IMR-90 (cell line): ENCODE measurements around the gene ADAM12. TPM values are rescaled to one million over a fixed set of nuclear protein-coding genes. Genes with fewer than 3 reads are reported as not detected.

ENCODE experiments used
- ATAC-seq: fragments of 200-7000 bp; cut with Tn5 transposase; 2 replicates; pipeline ENCODE4 v1.9.1; 2020; ENCODE audit warnings: low read depth, mild to moderate bottlenecking, moderate library complexity
- BruUV-seq: library from RNA; stranded (reverse); fragments of 400-500 nt; replicated peaks from 2 replicates; lab custom pipeline; 2021; lab: Mats Ljungman, UMichigan
- CTCF ChIA-PET: fragments of 300-600 bp; formaldehyde crosslinking; extraction: SDS; loops from one replicate; lab custom pipeline; 2021; ENCODE audit warnings: antibody characterized with exemption; lab: Yijun Ruan, JAX
- POLR2A ChIA-PET: fragments of 300-600 bp; sonication (Branson Sonifier 250); formaldehyde crosslinking; loops from one replicate; lab custom pipeline; 2022; ENCODE audit warnings: antibody characterized with exemption; ENCODE audit not compliant: unreplicated experiment; lab: Charles Lee
- DNase-seq: peaks from one replicate; pipeline ENCODE4 v3.0.0; 2013
- H2AFZ ChIP-seq: replicated peaks from 2 replicates; pipeline ENCODE3; 2013; ENCODE audit warnings: low read length, mild to moderate bottlenecking; ENCODE audit not compliant: poor library complexity
- H2AK5ac ChIP-seq: 2 replicates; pipeline ENCODE4 v1.6.1; 2013; ENCODE audit warnings: low read depth, low read length, inconsistent platforms
- H2AK9ac ChIP-seq: replicated peaks from 2 replicates; pipeline ENCODE3; 2013; ENCODE audit warnings: mild to moderate bottlenecking, low read depth, low read length, moderate library complexity; ENCODE audit not compliant: poor library complexity
- H2BK120ac ChIP-seq: 2 replicates; pipeline ENCODE4 v1.6.1; 2013; ENCODE audit warnings: low read depth, low read length, inconsistent platforms
- H2BK15ac ChIP-seq: 3 replicates; pipeline ENCODE4 v1.6.1; 2013; ENCODE audit warnings: low read depth, low read length, inconsistent platforms
- H2BK20ac ChIP-seq: 2 replicates; pipeline ENCODE4 v1.6.1; 2013; ENCODE audit warnings: low read depth, mild to moderate bottlenecking, inconsistent platforms, low read length, moderate library complexity
- H2BK5ac ChIP-seq: 2 replicates; pipeline ENCODE4 v1.6.1; 2013; ENCODE audit warnings: mild to moderate bottlenecking, low read depth, low read length, inconsistent platforms; ENCODE audit not compliant: poor library complexity, severe bottlenecking
- H3K14ac ChIP-seq: replicated peaks from 2 replicates; pipeline ENCODE4 v1.6.1; 2013; ENCODE audit warnings: low read depth, low read length, inconsistent platforms
- H3K18ac ChIP-seq: 2 replicates; pipeline ENCODE4 v1.6.1; 2013; ENCODE audit warnings: low read depth, low read length, control low read depth
- H3K23ac ChIP-seq: 2 replicates; pipeline ENCODE4 v1.6.1; 2013; ENCODE audit warnings: low read depth, low read length, inconsistent platforms
- H3K27ac ChIP-seq: 2 replicates; pipeline ENCODE4 v1.5.1; 2013; ENCODE audit warnings: mild to moderate bottlenecking, control low read depth, low read length; ENCODE audit not compliant: insufficient read depth
- H3K27me3 ChIP-seq: 2 replicates; pipeline ENCODE4 v1.6.1; 2013; ENCODE audit warnings: low read length; ENCODE audit not compliant: control insufficient read depth, insufficient read depth
- H3K36me3 ChIP-seq: 2 replicates; pipeline ENCODE4 v1.6.1; 2013; ENCODE audit warnings: low read length, mixed read lengths; ENCODE audit not compliant: control insufficient read depth, insufficient read depth
- H3K4ac ChIP-seq: 2 replicates; pipeline ENCODE4 v1.6.1; 2013; ENCODE audit warnings: low read depth, low read length, inconsistent platforms
- H3K4me1 ChIP-seq: 2 replicates; pipeline ENCODE4 v1.6.1; 2013; ENCODE audit warnings: low read length, mixed read lengths; ENCODE audit not compliant: control insufficient read depth, insufficient read depth
- H3K4me2 ChIP-seq: 2 replicates; pipeline ENCODE4 v1.6.1; 2013; ENCODE audit warnings: low read depth, mild to moderate bottlenecking, control low read depth, low read length, moderate library complexity
- H3K4me3 ChIP-seq: 2 replicates; pipeline ENCODE4 v1.5.1; 2013; ENCODE audit warnings: low read depth, mild to moderate bottlenecking, control low read depth, low read length, moderate library complexity; ENCODE audit not compliant: insufficient read depth
- H3K56ac ChIP-seq: 2 replicates; pipeline ENCODE4 v1.6.1; 2013; ENCODE audit warnings: low read length, inconsistent platforms; ENCODE audit not compliant: insufficient read depth; ENCODE audit errors: extremely low read depth
- H3K79me1 ChIP-seq, 2 experiments: 2 replicates each; pipeline ENCODE4 v1.6.1; 2013; ENCODE audit warnings: low read length in 2 of 2, inconsistent platforms in 1 of 2, low read depth in 1 of 2
- H3K9ac ChIP-seq: 2 replicates; pipeline ENCODE4 v1.6.1; 2013; ENCODE audit warnings: low read depth, low read length, control low read depth
- H3K9me1 ChIP-seq: 2 replicates; pipeline ENCODE4 v1.6.1; 2013; ENCODE audit warnings: low read length, inconsistent platforms; ENCODE audit not compliant: insufficient read depth
- H3K9me3 ChIP-seq: 2 replicates; pipeline ENCODE4 v1.6.1; 2013; ENCODE audit warnings: low read length; ENCODE audit not compliant: control insufficient read depth, insufficient read depth
- H4K20me1 ChIP-seq: 2 replicates; pipeline ENCODE4 v1.6.1; 2013; ENCODE audit warnings: low read length, inconsistent platforms; ENCODE audit not compliant: insufficient read depth
- H4K5ac ChIP-seq: 2 replicates; pipeline ENCODE4 v1.6.1; 2013; ENCODE audit warnings: mild to moderate bottlenecking, low read depth, low read length, control low read depth
- H4K8ac ChIP-seq, 2 experiments: 2 replicates each; pipeline ENCODE4 v1.6.1; 2013; ENCODE audit warnings: low read depth in 2 of 2, low read length in 2 of 2, control low read depth in 1 of 2, inconsistent platforms in 1 of 2
- H4K91ac ChIP-seq: 2 replicates; pipeline ENCODE4 v1.6.1; 2013; ENCODE audit warnings: low read depth, low read length, inconsistent platforms; ENCODE audit not compliant: insufficient read depth
- BHLHE40 ChIP-seq: fragments of 150-350 bp; IDR thresholded peaks from 2 replicates; pipeline ENCODE4 v1.6.1; 2016; ENCODE audit warnings: mild to moderate bottlenecking, low read depth, low read length
- CEBPB ChIP-seq: IDR thresholded peaks from 2 replicates; pipeline ENCODE4 v1.6.1; 2012; ENCODE audit warnings: low read depth, low read length, improper control_type of control experiment
- CHD1 ChIP-seq: IDR thresholded peaks from 2 replicates; pipeline ENCODE4 v1.6.1; 2012; ENCODE audit warnings: low read depth, low read length, improper control_type of control experiment
- FOS ChIP-seq: fragments of 150-350 bp; IDR thresholded peaks from 2 replicates; pipeline ENCODE4 v1.6.1; 2016; ENCODE audit warnings: low read depth, low read length
- MAFK ChIP-seq: IDR thresholded peaks from 2 replicates; pipeline ENCODE4 v1.6.1; 2012; ENCODE audit warnings: low read depth, low read length, improper control_type of control experiment
- MAZ ChIP-seq: IDR thresholded peaks from 2 replicates; pipeline ENCODE4 v1.6.1; 2012; ENCODE audit warnings: low read depth, mild to moderate bottlenecking, low read length, improper control_type of control experiment, moderate library complexity, borderline replicate concordance
- MXI1 ChIP-seq: IDR thresholded peaks from 2 replicates; pipeline ENCODE4 v1.6.1; 2012; ENCODE audit warnings: low read depth, mild to moderate bottlenecking, low read length, moderate library complexity, borderline replicate concordance
- NFE2L2 ChIP-seq: fragments of 150-350 bp; IDR thresholded peaks from 2 replicates; pipeline ENCODE4 v1.6.1; 2016; ENCODE audit warnings: low read depth, mild to moderate bottlenecking, low read length
- POLR2A ChIP-seq: IDR thresholded peaks from 2 replicates; pipeline ENCODE4 v1.6.1; 2012; ENCODE audit warnings: mild to moderate bottlenecking, low read depth, low read length
- RAD21 ChIP-seq: IDR thresholded peaks from 2 replicates; pipeline ENCODE4 v1.6.1; 2012; ENCODE audit warnings: low read length, improper control_type of control experiment
- RCOR1 ChIP-seq: IDR thresholded peaks from 2 replicates; pipeline ENCODE4 v1.6.1; 2012; ENCODE audit warnings: mild to moderate bottlenecking, low read length, improper control_type of control experiment; ENCODE audit not compliant: insufficient replicate concordance
- RFX5 ChIP-seq: IDR thresholded peaks from 2 replicates; pipeline ENCODE4 v1.8.0; 2012; ENCODE audit warnings: low read depth, mild to moderate bottlenecking, low read length, moderate library complexity
- SMC3 ChIP-seq: fragments of 150-350 bp; IDR thresholded peaks from 2 replicates; pipeline ENCODE4 v1.6.1; 2016; ENCODE audit warnings: low read depth, mild to moderate bottlenecking, antibody characterized with exemption, low read length, moderate library complexity
- WGBS, 2 experiments: methylation state at CpG; one replicate each; pipeline versions ENCODE4 v1.1.5 to v1.1.7; 2013; ENCODE audit warnings: missing lambda C conversion rate in 2 of 2; ENCODE audit not compliant: insufficient read length in 1 of 2; ENCODE audit errors: extremely low coverage in 2 of 2; 5-methylcytosine and 5-hydroxymethylcytosine counted together
- dilution Hi-C: fragments of 300-500 bp; cut with HindIII; formaldehyde crosslinking; loops from one replicate; pipeline ENCODE4 v1.14.3; 2018; ENCODE audit warnings: low sequenced_read_pairs; ENCODE audit not compliant: unreplicated experiment
- in situ Hi-C: fragments of 300-500 bp; cut with MboI; formaldehyde crosslinking; loops from 3 replicates; pipeline ENCODE4 v1.14.3; 2019; ENCODE audit warnings: low sequenced_read_pairs, inconsistent platforms, mixed read lengths
- intact Hi-C: fragments of 100-400 bp; cut with micrococcal nuclease; formaldehyde crosslinking; loops from 2 replicates; pipeline ENCODE4 v1.10.0; 2022
- polyA plus RNA-seq, 3 experiments: library from polyadenylated mRNA; depleted of rRNA; stranded (reverse); fragments of >200 nt; gene quantifications; 2 replicates each; pipeline ENCODE4 v1.2.3, GENCODE V29; 2012; ENCODE audit warnings: low replicate concordance in 1 of 3
- total RNA-seq: library from RNA; depleted of rRNA; stranded (reverse); fragments of >200 nt; gene quantifications from 2 replicates; pipeline ENCODE4 v1.2.3, GENCODE V29; 2012
- TF ChIP-seq, protein P1 (sequence below): fragments of 150-350 bp; IDR thresholded peaks from 2 replicates; pipeline ENCODE4 v1.6.1; 2017; ENCODE audit warnings: mild to moderate bottlenecking, antibody characterized with exemption, low read length, low read depth
- TF ChIP-seq, protein P2 (sequence below): fragments of 150-350 bp; IDR thresholded peaks from 2 replicates; pipeline ENCODE4 v1.6.1; 2016; ENCODE audit warnings: low read depth, mild to moderate bottlenecking, low read length, moderate library complexity, borderline replicate concordance
- TF ChIP-seq, protein P3 (sequence below): conservative IDR thresholded peaks from 2 replicates; pipeline ENCODE4 v1.5.1; 2012; ENCODE audit warnings: mild to moderate bottlenecking, low read depth, low read length, improper control_type of control experiment

The ADAM12 gene
- total and polyA plus RNA-seq, 2 of the 4 experiments (the other 2 are of a cell fraction) = 9.6 to 10.2 TPM

DNA sequence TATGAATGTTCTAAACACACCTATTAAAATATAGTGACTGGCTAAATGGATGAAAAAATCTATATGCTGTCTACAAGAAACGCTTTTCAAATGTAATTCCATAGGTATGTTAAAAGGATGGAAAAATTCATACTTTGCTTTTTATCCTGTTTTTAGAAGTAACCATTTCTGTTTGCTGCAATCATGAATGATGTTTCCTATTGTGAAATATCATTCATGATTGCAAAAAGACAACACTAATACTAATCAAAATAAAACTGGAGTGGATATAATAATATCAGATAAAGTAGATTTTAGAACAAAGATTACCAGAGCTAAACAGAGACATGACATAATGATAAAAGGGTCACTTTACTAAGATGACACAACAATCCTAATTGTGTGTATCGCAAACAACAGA, 353.7 kb downstream of the ADAM12 start:
- no peak overlapping the region for H2AFZ ChIP-seq
- CTCF ChIA-PET = no interaction called here
- no peak overlapping the region for H3K4me2 ChIP-seq
- no CpG with 5 or more reads among the region's 2 CpGs for WGBS, 2 experiments
- H3K4me1 ChIP-seq = no peaks in the 10 kb centered on the region
- H3K79me1 ChIP-seq = no peaks in the 10 kb centered on the region
- no peak overlapping the region for H2BK5ac ChIP-seq
- peaks cover 4% of the 10 kb centered on the region for H3K9me3 ChIP-seq
- no peak overlapping the region for H3K4me3 ChIP-seq
- H3K14ac ChIP-seq = no peak overlapping the region
- no peaks in the 10 kb centered on the region for H4K20me1 ChIP-seq
- peaks cover 1% of the 10 kb centered on the region; the same call in 1 of the 2 replicates for H3K36me3 ChIP-seq
- H3K27me3 ChIP-seq = peaks cover 5% of the 10 kb centered on the region; the same call in 1 of the 2 replicates
- intact Hi-C loops (no loop called here), dilution Hi-C loops (no loop called here), in situ Hi-C loops (no loop called here)
- H3K4ac ChIP-seq = no peak overlapping the region
- H3K9me1 ChIP-seq = no peaks in the 10 kb centered on the region
- no peak overlapping the region for H2BK15ac ChIP-seq
- no peak overlapping the region for H2AK5ac ChIP-seq
- no peak overlapping the region for H2BK120ac ChIP-seq
- no peak overlapping the region for H2AK9ac ChIP-seq
- no peak overlapping the region for H4K5ac ChIP-seq
- H4K8ac ChIP-seq = no peak overlapping the region
- H3K27ac ChIP-seq = no peak overlapping the region
- TF ChIP-seq NFE2L2 (no peak), CEBPB (no peak), RCOR1 (no peak), CHD1 (no peak), RFX5 (no peak), SMC3 (no peak), BHLHE40 (no peak), MAFK (no peak), POLR2A (no peak), FOS (no peak), RAD21 (no peak), MXI1 (no peak), MAZ (no peak)
- TF ChIP-seq, protein P1, sequence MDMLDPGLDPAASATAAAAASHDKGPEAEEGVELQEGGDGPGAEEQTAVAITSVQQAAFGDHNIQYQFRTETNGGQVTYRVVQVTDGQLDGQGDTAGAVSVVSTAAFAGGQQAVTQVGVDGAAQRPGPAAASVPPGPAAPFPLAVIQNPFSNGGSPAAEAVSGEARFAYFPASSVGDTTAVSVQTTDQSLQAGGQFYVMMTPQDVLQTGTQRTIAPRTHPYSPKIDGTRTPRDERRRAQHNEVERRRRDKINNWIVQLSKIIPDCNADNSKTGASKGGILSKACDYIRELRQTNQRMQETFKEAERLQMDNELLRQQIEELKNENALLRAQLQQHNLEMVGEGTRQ = no peak
- TF ChIP-seq, protein P2, sequence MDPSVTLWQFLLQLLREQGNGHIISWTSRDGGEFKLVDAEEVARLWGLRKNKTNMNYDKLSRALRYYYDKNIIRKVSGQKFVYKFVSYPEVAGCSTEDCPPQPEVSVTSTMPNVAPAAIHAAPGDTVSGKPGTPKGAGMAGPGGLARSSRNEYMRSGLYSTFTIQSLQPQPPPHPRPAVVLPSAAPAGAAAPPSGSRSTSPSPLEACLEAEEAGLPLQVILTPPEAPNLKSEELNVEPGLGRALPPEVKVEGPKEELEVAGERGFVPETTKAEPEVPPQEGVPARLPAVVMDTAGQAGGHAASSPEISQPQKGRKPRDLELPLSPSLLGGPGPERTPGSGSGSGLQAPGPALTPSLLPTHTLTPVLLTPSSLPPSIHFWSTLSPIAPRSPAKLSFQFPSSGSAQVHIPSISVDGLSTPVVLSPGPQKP = no peak
- TF ChIP-seq, protein P3, sequence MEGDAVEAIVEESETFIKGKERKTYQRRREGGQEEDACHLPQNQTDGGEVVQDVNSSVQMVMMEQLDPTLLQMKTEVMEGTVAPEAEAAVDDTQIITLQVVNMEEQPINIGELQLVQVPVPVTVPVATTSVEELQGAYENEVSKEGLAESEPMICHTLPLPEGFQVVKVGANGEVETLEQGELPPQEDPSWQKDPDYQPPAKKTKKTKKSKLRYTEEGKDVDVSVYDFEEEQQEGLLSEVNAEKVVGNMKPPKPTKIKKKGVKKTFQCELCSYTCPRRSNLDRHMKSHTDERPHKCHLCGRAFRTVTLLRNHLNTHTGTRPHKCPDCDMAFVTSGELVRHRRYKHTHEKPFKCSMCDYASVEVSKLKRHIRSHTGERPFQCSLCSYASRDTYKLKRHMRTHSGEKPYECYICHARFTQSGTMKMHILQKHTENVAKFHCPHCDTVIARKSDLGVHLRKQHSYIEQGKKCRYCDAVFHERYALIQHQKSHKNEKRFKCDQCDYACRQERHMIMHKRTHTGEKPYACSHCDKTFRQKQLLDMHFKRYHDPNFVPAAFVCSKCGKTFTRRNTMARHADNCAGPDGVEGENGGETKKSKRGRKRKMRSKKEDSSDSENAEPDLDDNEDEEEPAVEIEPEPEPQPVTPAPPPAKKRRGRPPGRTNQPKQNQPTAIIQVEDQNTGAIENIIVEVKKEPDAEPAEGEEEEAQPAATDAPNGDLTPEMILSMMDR = no peak
- H2BK20ac ChIP-seq = no peak overlapping the region
- H3K56ac ChIP-seq = no peak overlapping the region
- no peak overlapping the region for H3K18ac ChIP-seq
- H3K9ac ChIP-seq = no peak overlapping the region
- no peak for DNase-seq
- ATAC-seq = no peak
- BruUV-seq = no TSS peak
- POLR2A ChIA-PET = no interaction called here
- no peak overlapping the region for H4K91ac ChIP-seq
- H3K23ac ChIP-seq = no peak overlapping the region
